ENCODE measurements around the gene RNF220. TPM values are rescaled to one million over a fixed set of nuclear protein-coding genes. Genes with fewer than 3 reads are reported as not detected.

RNF220 gene
- total RNA-seq, 1 donor from 2014 or later, result 60.0 TPM

DNA sequence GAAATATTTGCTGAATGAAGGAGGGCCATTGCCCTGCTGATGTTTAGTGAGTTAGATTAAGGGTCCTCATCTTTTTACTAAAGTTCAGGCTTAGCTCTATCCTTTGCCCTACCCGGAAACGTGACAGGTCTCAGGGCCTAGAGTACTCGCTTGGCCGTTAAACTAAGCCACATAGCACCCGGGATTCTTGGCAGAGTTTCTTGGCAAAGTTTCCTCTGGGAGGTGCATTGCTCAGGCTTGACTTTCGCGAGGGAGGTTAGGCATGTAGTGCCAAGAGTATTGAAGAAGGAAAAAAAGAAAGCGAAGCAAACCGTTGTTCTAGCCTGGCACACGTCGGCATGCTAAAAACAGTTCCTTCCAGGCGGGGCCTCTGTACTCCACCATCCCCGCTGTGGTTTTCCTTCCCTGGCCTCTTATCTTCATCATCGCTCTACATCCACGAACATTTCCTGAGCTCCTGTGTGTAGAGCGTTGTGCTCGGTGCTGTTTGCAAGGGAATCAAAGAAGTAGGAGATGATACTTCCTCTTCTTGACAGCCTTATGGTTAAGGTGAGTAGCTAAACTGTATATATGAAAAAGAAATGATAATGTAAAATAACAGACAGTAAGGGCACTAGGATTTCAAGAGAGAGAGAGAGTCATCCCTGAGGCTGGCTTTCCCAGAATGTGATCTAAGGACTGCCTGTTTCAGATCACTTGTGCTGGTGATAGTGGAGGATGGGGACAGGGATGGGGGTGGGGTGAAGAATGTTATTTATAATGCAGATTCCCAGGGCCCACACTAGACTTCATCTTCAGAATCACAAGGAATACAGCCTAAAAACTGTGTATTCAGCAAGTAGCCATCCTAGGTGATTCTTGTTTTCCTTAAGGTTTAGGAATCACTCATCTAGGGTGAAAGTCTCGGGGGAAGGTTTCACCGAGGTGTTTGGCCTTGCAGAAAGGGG is 18.8 kb downstream of the RNF220 start:
- intact Hi-C loops (cut with DNase I), result no loop called here
- DNase-seq (ENCODE audit: low spot score), result no peak

DNA sequence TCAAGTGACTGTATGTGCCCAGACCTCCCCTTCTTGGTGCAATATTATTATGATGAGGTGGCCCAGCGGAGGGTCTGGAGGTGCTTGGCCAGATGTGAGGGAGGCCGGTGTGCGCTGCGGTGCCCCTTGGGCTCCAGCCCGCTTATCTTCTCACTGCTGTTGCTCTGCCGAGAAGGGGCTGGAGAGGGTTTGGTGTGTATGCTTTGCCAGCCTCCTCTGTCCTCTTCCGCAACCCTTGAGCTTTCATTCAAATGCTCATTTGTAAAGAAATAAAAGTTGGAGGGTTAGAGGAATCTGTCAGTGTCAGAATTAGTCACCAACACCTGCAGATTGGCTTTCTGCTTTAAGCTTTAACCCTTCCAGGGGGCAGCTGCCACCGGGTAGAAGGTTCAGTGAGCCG is 19.7 kb downstream of the RNF220 start:
- ATAC-seq, result no peak
- no peak for DNase-seq (ENCODE audit: low spot score)
- intact Hi-C loops (cut with DNase I), result no loop called here

More for the DNA sequence above, 18.8 kb downstream of the RNF220 start:
- peak; percentile 82 for ATAC-seq

DNA sequence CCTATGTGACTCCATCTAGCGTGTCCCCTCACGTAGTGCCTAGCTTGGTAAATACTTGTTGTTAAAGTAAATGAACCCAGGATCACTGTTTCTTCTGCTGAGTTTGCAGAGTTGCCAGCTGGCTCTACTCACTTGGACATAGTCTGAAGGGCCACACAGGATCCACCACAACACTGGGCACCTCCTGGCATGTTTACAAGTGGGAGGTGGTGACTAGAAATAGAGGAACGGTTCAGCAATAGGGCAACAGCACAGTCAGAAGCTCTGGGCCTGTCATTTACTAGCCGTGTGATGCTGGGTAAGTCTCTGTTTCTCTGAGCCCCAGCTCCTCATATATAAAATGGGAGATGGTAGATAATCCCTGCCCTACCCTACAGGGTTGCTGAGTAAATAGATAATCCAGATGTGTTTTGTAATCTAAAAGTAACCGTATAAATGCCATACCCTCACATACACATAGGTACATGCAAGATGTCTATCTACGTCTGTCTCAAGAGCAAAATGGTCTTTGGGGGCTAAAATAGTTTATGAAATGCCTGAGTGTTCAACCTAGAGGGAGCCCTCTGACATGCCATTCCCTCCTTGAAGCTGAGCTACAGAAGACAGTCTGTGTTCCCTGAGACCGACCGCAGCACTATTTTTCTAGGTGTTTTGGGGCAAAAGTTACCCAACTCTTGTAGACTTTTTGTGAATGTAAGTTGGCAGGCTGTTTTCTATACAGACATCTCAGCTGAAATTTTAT is 20.5 kb downstream of the RNF220 start:
- ATAC-seq, result no peak
- intact Hi-C loops (cut with DNase I), result no loop called here
- no peak for DNase-seq (ENCODE audit: low spot score)

DNA sequence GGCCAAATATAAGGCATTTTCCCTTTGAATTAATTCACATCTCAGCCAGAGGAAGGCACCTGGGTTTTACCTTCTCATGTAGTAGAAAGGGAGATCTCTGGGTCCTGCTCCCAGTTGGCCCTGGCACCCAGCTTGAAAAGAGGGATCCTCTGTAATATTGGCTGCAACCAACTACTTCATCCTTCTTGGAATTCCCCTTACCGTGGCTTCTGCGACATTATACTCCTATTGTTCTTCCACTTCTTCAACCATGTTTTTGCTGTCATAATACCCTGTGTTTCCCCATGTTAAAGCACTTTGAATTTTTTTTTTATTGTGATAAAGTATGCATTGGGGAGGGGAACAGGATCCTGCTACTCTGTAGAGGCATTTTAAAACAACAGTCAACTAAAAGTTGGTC is 26.8 kb downstream of the RNF220 start:
- no peak for DNase-seq (ENCODE audit: low spot score)
- intact Hi-C loops (cut with DNase I), result no loop called here
- no peak for ATAC-seq

DNA sequence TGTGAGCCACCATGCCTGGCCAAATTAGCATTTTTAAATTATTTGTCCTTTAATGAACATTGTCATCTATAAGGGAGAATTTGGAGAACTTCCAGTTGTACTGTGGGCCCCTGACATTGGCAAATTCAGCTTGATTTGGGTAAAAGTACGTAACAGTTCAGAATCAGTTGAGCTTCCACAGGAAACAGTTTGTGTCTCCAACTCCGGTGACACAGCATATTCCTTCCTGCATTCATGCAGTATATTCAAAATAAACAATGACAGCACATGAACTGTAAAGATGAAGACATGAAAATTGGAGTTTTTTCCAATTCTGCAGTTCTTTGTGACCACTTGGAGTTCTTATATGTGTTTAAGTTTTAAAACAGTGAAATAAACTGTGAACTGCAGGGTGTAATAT is 28.2 kb downstream of the RNF220 start:
- no peak for DNase-seq (ENCODE audit: low spot score)
- intact Hi-C loops (cut with DNase I), result no loop called here
- no peak for ATAC-seq

DNA sequence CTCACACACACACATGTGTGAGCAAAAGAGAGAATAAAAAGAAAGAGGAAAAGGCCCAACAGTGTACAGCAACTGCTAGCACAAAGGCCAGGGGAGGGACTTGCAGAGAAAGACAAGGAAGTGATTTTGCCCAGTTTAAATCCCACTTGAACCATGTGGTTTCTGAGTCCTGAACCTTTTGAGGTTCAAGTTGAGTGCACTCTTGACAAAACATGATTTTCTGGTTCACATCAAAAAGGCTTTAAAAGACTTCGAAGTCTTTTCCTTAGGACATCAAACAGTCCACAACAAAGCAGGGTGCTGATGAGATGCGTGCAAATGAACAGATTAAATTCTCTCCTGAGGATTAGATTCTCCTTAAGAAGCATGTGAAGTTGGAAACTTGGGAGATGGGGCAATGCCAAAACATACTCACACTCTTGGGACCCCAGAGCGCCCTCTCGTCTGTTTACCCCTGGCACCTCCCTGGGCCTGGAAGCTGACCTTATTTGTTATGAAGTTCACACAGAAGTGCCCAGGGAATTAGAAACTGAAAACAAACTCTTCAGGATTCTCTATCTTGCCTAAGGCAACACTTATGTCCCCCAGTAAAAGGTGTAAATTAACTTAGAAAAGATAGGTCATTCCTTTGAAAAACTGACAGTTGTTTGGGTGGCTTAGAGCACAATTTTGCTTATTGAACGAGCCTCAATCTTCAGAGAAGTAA is 31.5 kb downstream of the RNF220 start:
- intact Hi-C loops (cut with DNase I), result no loop called here
- ATAC-seq (peak; percentile 87), DNase-seq (ENCODE audit: low spot score) (no peak)

DNA sequence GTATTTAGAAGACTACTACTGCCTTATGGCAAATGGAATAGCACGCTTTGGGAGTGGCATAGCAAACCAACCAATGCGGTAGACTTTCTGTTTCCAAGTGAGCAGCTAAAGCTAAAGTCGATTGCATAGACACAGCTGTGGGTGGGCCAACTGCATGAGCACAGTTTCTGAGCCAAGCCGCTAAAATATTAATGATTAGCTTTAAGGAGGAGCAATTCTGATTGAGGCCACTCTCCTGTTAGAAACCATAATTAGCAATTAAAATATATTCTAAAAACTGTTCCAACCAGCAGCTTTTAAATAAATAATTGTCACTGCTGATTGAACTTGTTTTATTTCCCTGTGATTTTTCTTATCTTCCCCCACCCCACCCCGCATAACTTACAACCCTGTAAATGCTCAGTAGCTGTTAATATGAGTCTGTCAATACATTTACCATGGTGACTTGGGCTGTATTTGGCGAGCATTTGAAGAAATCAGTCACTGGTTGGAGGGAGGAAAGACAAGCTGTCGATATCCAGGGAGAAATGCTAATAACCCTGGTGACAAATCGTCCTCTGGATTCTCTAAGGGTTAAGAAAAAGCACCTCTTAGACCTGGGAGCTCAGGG is 32.2 kb downstream of the RNF220 start:
- DNase-seq (ENCODE audit: low spot score), result no peak
- intact Hi-C loops (cut with DNase I), result no loop called here
- peak; percentile 56 for ATAC-seq

DNA sequence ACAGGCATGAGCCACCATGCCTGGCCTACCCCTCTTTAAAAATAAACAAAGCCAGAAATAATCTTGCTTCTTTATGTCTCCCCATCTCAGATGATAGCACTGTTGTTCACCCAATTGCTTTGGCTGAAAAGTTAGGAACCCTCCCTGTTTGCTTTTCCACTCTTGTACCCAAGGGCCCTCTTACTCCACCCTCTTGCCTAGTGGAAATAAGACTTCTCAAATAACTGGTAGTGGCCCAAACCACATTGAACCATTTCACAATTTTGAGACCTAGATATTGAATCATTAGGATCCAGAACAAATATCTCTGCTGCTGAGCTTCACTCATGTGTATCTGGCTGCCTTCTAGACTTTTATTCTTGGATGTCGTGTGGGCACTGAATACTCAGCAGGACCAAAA is 37.7 kb downstream of the RNF220 start:
- DNase-seq (ENCODE audit: low spot score) (no peak), ATAC-seq (peak; percentile 97)
- intact Hi-C loops (cut with DNase I), result no loop called here

DNA sequence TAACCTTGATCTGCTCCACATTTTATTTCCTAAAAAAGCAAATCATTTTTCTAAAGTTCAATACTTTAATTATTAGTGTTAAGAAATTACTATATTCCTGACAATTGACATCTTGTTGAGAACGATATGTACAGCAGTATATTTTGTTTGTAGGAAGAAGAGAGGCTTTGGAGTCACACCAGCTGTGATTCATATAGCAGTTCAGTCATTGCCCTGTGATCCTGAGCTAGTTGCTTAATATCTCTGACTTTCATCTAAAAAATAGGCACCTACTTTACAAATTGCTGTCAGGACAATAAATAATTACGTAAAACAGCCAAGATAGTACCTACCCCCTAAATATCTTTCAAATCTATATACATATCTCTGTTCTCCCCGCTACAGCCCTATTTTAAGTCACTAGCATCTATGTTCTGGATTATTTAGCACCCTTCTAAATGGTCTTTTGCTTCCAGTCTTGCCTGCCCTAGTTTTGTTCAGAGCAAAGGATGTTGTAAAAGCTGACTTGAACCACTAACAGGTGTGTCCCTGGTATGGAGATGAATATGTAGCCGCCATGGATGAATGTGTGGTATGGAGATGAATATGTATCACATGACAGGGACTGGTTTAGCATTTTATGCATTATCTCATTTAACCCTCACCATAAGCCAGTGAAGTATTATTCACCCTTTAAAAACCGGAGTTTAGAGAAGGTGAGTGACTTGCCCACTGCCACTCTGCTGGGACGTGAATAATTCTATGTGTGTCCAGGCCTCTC is 42.2 kb downstream of the RNF220 start:
- DNase-seq (ENCODE audit: low spot score), result no peak
- intact Hi-C loops (cut with DNase I), result no loop called here
- ATAC-seq, result no peak

DNA sequence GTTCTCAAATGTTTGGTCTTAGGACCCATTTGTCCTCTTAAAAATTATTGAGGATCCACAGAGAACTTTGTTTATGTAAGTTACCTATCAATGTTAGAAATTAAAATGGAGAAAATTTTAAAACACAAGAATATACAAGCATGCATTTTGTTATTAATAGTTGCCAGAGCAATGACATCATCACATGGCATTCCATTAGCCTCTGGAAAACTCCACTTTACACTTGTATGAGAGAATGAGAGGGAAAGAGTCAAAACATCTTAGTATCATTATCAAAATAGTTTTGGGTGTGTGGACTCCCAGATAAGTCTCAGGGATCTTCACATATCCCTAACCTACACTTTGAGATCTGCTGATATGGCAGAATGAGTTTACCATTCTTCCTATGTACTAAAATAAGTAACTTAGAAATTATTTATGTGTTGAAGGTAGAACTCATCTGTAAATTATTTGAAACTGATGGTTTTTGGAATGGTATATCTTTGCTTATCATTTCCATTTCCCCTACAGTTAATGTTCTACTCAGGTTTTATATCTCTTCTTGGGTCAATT is 48.8 kb downstream of the RNF220 start:
- no peak for DNase-seq (ENCODE audit: low spot score)
- intact Hi-C loops (cut with DNase I), result no loop called here
- ATAC-seq, result no peak

DNA sequence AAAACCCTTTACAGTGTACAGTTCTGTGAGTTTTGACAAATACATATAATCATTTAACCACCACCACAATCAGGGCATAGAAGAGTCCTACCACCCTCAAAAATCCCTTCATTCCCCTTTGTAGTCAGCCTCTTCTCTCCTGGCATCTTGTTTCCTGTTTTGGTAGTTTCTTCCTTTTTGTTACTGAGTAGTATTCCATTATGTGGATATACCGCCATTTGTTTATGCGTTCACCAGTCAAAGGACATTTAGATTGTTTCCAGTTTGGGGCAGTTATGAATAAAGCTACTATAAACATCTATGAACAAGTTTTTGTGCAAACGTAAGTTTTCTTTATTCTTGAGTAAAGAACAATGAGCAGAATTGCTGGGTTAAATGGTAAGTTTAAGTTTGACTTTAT is 49.6 kb downstream of the RNF220 start:
- ATAC-seq (no peak), DNase-seq (ENCODE audit: low spot score) (no peak)
- intact Hi-C loops (cut with DNase I), result no loop called here

DNA sequence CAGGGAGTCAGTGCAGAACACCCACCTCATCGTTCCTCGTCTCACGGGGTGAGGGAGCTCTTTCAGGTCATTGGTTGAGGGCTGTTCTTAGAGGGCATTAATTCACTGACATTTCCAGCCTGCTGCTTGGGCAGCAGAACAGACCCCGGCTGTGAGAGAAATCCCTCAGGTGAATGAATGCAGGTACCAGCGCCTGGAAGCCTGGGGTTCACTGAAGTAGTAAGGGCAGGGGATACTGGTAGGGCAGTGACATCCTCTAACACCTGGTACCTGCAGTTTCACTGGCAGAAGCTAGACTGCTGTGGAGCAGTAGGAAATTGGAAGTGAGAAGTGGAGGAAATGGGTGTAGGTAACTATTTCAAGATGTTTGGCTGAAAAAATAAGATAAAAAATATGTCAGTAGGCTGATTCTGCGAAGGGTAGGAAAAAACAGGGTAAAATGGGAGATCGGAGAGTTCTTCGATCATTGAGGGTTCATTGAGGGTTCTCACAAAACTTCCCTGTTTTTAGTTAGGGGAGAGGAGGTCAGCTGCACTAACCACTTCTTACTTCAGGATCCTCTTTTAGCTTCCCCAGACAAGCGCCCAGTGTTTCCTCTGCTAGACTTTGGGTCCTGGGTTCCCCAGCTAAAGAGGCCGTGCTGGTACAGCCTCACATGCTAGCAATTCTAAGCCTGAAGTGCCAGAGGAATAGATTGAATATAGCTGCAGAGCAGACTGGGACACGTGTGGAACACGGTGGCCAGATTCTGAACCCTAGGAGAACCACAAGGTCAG is 55.2 kb downstream of the RNF220 start:
- no peak for ATAC-seq
- no peak for DNase-seq (ENCODE audit: low spot score)
- intact Hi-C loops (cut with DNase I), result no loop called here

DNA sequence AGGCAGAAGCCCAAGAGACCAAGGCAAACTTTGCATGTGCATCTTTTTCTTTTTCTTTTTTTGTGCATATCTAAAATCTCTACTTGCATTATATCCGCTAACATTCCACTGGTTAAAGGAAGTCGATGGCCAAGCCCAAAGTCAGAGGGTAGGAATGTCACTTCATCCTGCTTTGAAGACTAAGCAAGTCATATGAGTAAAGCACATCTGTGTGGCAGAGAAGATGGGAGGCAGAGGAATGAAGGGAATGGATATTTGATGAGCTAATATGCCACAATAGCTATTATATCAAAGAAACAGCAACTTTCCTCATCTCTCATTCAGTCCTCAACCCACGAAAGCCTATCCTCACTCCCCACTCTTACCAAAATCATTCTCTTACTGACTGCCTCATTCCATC is 59.3 kb downstream of the RNF220 start:
- no peak for DNase-seq (ENCODE audit: low spot score)
- intact Hi-C loops (cut with DNase I), result no loop called here
- no peak for ATAC-seq

DNA sequence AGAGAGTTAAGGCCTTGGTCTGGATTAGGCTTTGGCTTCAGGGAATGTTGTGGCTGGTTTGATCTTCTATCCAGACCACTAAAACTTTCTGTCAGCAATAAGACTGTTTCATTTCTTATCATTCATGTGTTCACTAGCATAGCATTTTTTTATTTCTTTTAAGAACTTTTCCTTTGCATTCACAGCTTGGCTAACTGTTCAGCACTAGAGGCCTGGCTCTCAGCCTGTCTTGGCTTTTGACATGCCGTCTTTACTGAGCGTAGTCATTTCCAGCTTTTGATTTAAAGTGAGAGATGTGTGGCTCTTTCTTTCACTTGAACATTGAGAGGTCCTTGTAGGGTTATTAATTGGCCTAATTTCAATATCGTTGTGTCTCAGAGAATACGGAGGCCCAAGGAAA is 62.5 kb downstream of the RNF220 start:
- DNase-seq (ENCODE audit: low spot score), result no peak
- intact Hi-C loops (cut with DNase I), result no loop called here
- ATAC-seq, result no peak

DNA sequence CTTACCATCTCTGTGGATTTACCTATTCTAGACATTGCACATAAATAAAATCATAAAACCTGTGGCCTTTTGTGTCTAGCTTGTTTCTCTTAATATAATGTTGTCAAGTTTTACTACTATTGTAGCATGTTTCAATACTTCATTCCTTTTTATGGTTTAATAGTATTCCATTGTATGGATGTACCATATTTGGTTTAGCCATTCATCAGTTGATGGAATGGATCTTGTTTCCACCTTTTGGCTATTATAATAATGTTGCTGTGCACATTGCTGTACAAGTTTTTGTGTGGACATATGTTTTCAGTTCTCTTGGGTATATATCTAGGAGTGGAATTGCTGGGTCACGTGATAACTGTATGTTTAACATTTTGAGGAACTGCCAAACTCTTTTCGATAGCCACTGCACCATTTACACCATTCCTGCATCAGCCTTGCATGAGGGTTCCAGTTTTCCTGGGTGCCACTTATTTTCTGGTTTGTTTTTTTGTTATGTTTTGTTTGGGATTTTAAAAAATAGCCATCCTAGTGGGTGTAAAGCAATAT is 66.9 kb downstream of the RNF220 start:
- intact Hi-C loops (cut with DNase I), result no loop called here
- no peak for ATAC-seq

DNA sequence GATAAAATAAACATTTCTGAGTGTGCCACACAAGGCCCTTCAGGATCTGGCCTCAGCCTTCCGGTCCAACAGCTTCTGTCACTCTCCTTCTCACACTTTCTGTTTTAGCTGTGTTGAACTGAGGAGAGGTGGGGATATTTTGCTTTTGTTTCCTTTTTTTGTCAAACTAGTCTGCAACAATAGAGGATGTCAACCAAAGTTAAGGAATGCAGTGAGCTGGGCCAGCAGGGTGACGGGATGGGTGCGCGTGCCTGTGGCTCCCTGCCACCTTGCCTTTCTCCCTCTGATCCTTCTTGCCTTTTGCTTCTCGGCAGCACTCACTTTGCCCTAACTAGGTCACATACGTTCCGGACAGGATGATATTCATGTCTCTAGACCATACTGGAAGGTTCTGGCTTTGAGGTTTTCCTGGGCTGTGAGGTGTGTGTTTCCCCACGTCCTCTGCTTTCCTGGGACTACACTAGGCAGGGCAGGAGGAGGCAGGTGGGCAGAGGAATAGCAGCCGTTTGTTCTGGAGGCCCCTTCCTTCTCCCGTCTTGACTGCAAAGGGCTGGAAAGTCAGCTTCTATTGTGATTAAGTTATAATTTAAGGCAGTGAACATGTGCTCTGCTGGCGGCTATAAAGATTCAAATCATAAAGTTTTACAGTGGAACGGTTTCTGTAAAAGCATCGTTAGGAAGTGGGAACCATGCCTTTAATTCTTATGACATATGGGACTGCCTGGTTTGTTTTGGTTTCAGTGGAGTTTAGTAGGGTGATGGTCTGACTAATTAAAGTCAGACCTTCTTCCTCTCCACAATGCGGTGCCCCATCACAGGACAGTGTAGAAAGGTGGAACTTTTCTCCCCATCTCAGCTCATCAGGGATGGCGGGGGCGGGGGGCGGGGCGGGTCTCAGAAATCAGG is 67.8 kb downstream of the RNF220 start:
- ATAC-seq, result peak; percentile 48
- no peak for DNase-seq (ENCODE audit: low spot score)
- intact Hi-C loops (cut with DNase I), result no loop called here

More for the DNA sequence above, 66.9 kb downstream of the RNF220 start:
- DNase-seq (ENCODE audit: low spot score), result no peak
